ENCODE results near the gene AQP3. TPM values are rescaled to one million over a fixed set of nuclear protein-coding genes. Genes with fewer than 3 reads are reported as not detected.

Gene AQP3
- total RNA-seq, 4 donors from 2014 or later, result 1.7 to 24.2 (median 13.5) TPM

- no peak for TF ChIP-seq POLR2A (IDR thresholded peaks at IDR 0.05)
- TF ChIP-seq CTCF (IDR thresholded peaks at IDR 0.05 in 4 of 5, conservative IDR thresholded peaks at IDR 0.05 in 1 of 5), result no peak
- intact Hi-C loops (cut with DNase I; ENCODE audit: low total_unique reads), result no loop called here
- no peaks in the 10 kb centered on the region for H3K36me3 ChIP-seq
These were observed 10.2 kb downstream of the AQP3 start for GRCh38 chr9:33437205-33437604.

GRCh38 chr9:33436445-33436844 is 10.9 kb downstream of the AQP3 start:
- H3K27me3 ChIP-seq, result peaks cover 0 to 2% (median 0%) of the 10 kb centered on the region in 3 donors

More at GRCh38 chr9:33437205-33437604, 10.2 kb downstream of the AQP3 start:
- Histone ChIP-seq H3K27me3 (peaks cover 0 to 2% (median 0%) of the 10 kb centered on the region in 3 donors), H3K9me3 (no peaks in the 10 kb centered on the region), H3K4me1 (no peaks in the 10 kb centered on the region), H3K4me3 (no peak overlapping the region), H3K27ac (no peak overlapping the region)
- no peak for ATAC-seq
- in situ Hi-C loops (cut with MboI; ENCODE audit: low sequenced_read_pairs in 4 of 4), result no loop called here
- DNase-seq, result no peak

GRCh38 chr9:33435821-33436277 is 11.5 kb downstream of the AQP3 start:
- Histone ChIP-seq H3K27ac (no peak overlapping the region), H3K9me3 (no peaks in the 10 kb centered on the region), H3K27me3 (peaks cover 0 to 2% (median 0%) of the 10 kb centered on the region in 3 donors), H3K36me3 (no peaks in the 10 kb centered on the region), H3K4me1 (peaks cover 0 to 3% of the 10 kb centered on the region in 2 donors), H3K4me3 (no peak overlapping the region)
- in situ Hi-C loops (cut with MboI; ENCODE audit: low sequenced_read_pairs in 4 of 4) (no loop called here), intact Hi-C loops (cut with DNase I; ENCODE audit: low total_unique reads) (no loop called here)
- DNase-seq, result no peak
- ATAC-seq, result no peak
- TF ChIP-seq POLR2A (IDR thresholded peaks at IDR 0.05), result no peak
- TF ChIP-seq CTCF (IDR thresholded peaks at IDR 0.05 in 4 of 5, conservative IDR thresholded peaks at IDR 0.05 in 1 of 5), result no peak

More at GRCh38 chr9:33436445-33436844, 10.9 kb downstream of the AQP3 start:
- DNase-seq (no peak), ATAC-seq (no peak)
- TF ChIP-seq POLR2A (IDR thresholded peaks at IDR 0.05), result no peak
- TF ChIP-seq CTCF (IDR thresholded peaks at IDR 0.05 in 4 of 5, conservative IDR thresholded peaks at IDR 0.05 in 1 of 5), result no peak
- Histone ChIP-seq H3K27ac (no peak overlapping the region), H3K36me3 (no peaks in the 10 kb centered on the region), H3K4me1 (no peaks in the 10 kb centered on the region), H3K4me3 (no peak overlapping the region), H3K9me3 (no peaks in the 10 kb centered on the region)
- in situ Hi-C loops (cut with MboI; ENCODE audit: low sequenced_read_pairs in 4 of 4), result no loop called here
- intact Hi-C loops (cut with DNase I; ENCODE audit: low total_unique reads), result no loop called here

- in situ Hi-C loops (cut with MboI; ENCODE audit: low sequenced_read_pairs in 4 of 4) (no loop called here), intact Hi-C loops (cut with DNase I; ENCODE audit: low total_unique reads) (no loop called here)
These were observed 12.9 kb downstream of the AQP3 start for GRCh38 chr9:33434317-33435105.

More at GRCh38 chr9:33434317-33435105, 12.9 kb downstream of the AQP3 start:
- peaks cover 0 to 3% of the 10 kb centered on the region in 2 donors for H3K4me1 ChIP-seq
- H3K36me3 ChIP-seq, result no peaks in the 10 kb centered on the region
- peaks cover 0 to 2% (median 0%) of the 10 kb centered on the region in 3 donors for H3K27me3 ChIP-seq
- ATAC-seq (no peak), DNase-seq (no peak)
- H3K9me3 ChIP-seq, result no peaks in the 10 kb centered on the region
- H3K4me3 ChIP-seq, result no peak overlapping the region
- TF ChIP-seq POLR2A (IDR thresholded peaks at IDR 0.05) (no peak), CTCF (IDR thresholded peaks at IDR 0.05 in 4 of 5, conservative IDR thresholded peaks at IDR 0.05 in 1 of 5) (no peak)
- H3K27ac ChIP-seq, result no peak overlapping the region

All from gastrocnemius medialis (tissue), 4 donors.